Breast epithelium (tissue), 3 donors: ENCODE results near the gene FYCO1.

Experiments
- POLR2A ChIP-seq: fragments of 450-650 bp; IDR thresholded peaks from one replicate; pipeline ENCODE4 v1.6.1; 2016; ENCODE audit warnings: antibody characterized with exemption, mild to moderate bottlenecking, moderate library complexity
- TF ChIP-seq, protein P1 (sequence below), 3 donors: fragments of 450-650 bp; IDR thresholded peaks; one replicate each; pipeline ENCODE4 v1.5.1; 2016 to 2017; ENCODE audit warnings: antibody characterized with exemption in 3 of 3, mild to moderate bottlenecking in 3 of 3, moderate library complexity in 3 of 3

- TF ChIP-seq, protein P1, sequence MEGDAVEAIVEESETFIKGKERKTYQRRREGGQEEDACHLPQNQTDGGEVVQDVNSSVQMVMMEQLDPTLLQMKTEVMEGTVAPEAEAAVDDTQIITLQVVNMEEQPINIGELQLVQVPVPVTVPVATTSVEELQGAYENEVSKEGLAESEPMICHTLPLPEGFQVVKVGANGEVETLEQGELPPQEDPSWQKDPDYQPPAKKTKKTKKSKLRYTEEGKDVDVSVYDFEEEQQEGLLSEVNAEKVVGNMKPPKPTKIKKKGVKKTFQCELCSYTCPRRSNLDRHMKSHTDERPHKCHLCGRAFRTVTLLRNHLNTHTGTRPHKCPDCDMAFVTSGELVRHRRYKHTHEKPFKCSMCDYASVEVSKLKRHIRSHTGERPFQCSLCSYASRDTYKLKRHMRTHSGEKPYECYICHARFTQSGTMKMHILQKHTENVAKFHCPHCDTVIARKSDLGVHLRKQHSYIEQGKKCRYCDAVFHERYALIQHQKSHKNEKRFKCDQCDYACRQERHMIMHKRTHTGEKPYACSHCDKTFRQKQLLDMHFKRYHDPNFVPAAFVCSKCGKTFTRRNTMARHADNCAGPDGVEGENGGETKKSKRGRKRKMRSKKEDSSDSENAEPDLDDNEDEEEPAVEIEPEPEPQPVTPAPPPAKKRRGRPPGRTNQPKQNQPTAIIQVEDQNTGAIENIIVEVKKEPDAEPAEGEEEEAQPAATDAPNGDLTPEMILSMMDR (IDR thresholded peaks at IDR 0.05), result no peak
- no peak for TF ChIP-seq POLR2A
These were observed 36.4 kb downstream of the FYCO1 start for GRCh38 chr3:45959201-45959600.
